GM13977 (cell line): ENCODE results near the gene NTN1.

Experiments used
- DNase-seq: peaks from one replicate; pipeline ENCODE4 v3.0.0; 2012; ENCODE audit warnings: low spot score
- in situ Hi-C: fragments of 300-500 bp; cut with MboI; formaldehyde crosslinking; loops from one replicate; pipeline ENCODE4 v1.12.0; 2022; ENCODE audit warnings: low sequenced_read_pairs, low pct_unique_long_range_greater_than_20kb, mixed read lengths, inconsistent platforms; ENCODE audit not compliant: unreplicated experiment
- TF ChIP-seq, protein P1 (sequence below): IDR thresholded peaks from 2 replicates; pipeline ENCODE4 v1.5.1; 2012; ENCODE audit warnings: mild to moderate bottlenecking, control low read depth; ENCODE audit not compliant: insufficient read depth; ENCODE audit errors: extremely low read depth, missing control alignments

NTN1 gene

DNA sequence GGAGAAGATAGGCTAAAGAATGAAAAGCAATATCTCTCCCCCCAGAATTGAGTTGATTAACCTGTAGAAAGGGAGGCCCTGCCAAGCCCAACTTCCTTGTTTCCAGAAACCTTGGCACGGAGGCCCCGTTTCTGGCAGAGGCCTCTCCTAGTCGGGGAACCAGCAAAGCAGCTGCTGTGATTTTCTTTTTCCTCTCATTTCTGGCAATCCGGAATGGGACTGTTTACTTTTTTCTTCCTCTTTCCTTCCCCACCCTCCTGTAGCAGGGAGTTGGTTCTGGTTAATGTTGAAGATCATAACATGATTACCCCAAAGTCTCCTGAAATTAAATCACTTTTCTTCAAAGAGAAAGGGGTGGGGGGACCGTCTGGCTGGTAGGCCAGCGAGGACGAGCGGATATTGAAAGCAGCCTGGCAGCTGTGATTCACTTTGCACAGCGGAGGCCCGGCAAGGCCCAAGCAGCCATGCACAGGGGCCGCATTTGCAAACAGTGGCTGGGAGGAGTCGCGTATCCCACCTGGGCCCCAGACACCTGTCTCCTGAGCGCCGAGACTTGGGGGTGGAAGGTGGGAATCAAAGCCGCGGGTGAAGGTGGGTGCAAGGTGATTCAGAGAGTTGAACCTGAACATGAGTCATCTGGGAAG is 51.5 kb downstream of the NTN1 start:
- TF ChIP-seq, protein P1, sequence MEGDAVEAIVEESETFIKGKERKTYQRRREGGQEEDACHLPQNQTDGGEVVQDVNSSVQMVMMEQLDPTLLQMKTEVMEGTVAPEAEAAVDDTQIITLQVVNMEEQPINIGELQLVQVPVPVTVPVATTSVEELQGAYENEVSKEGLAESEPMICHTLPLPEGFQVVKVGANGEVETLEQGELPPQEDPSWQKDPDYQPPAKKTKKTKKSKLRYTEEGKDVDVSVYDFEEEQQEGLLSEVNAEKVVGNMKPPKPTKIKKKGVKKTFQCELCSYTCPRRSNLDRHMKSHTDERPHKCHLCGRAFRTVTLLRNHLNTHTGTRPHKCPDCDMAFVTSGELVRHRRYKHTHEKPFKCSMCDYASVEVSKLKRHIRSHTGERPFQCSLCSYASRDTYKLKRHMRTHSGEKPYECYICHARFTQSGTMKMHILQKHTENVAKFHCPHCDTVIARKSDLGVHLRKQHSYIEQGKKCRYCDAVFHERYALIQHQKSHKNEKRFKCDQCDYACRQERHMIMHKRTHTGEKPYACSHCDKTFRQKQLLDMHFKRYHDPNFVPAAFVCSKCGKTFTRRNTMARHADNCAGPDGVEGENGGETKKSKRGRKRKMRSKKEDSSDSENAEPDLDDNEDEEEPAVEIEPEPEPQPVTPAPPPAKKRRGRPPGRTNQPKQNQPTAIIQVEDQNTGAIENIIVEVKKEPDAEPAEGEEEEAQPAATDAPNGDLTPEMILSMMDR, result no peak
- in situ Hi-C loops, result no loop called here

DNA sequence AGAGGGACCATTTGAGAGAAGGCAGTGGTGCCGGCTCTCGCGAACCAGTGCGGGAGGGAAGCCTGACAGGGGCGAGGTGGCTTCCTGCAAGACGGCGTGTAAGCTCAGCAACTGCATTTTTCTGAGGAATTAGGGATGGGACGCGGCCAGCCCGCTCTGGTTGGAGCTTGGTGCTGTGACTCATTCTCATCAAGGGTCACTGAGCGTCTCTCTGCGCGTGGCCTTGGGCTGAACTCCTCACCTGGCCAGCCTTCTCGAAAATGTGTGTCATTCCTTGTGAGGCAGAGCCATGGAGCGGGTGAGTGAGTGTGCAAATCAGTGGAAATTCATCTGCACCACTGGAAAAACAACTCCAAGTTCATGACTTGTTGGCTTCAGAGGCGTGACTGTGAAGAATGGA is 52.8 kb downstream of the NTN1 start:
- no peak for DNase-seq
- TF ChIP-seq, protein P1, result no peak
- in situ Hi-C loops, result no loop called here

More for the DNA sequence above, 51.5 kb downstream of the NTN1 start:
- no peak for DNase-seq

DNA sequence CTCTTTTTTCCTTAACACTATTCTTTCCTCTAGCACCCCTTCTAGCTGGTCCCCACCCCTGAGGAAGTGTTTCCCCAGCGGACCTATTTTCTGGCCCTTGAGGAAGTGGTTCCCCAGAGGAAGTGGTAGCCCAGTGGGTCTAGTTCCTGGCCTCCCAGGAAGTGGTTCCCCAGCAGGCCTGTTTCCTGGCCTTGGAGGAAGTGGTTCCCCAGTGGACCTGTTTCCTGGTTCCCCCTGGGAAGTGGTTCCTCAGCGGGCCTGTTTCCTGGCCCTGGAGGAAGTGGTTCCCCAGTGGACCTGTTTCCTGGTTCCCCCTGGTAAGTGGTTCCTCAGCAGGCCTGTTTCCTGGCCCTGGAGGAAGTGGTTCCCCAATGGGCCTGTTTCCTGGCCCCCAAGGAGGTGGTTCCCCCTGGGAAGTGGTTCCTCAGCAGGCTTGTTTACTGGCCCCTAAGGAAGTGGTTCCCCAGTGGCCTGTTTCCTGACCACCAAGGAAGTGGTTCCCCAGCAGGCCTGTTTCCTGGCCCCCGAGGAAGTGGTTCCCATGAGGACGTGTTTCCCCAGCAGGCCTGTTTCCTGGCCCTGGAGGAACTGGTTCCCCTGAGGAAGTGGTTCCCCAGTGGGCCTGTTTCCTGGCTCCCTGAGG is 58.3 kb downstream of the NTN1 start:
- DNase-seq, result no peak
- in situ Hi-C loops, result no loop called here
- TF ChIP-seq, protein P1, result no peak

DNA sequence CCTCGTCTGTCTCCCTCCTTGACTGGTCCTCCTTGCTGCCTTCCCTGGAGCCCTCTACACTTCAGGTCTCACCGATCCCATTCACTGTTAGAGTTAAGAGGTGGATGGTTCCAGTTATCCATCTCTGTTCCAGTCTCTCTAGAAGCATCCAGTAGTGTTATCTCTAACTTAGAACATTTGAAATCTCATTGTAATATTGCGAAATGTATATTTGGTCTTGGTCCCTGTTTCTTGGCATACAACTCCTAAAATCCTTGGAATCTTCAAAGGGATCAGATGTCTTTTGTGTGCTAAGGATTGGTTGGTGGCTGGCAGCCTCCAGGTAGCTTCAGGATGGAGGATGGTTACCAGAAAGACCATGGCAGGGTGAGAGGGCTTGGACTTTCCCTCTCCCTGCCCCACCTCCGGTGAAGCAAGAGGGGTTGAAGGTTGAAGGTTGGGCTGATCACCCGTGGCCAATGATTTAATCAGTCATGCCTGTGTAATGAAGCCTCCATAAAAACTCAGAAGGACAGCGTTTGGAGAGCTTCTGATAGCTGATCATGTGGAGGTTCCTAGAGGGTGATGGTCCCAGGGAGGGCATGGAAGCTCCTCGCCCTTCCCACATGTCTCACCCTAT is 59.1 kb downstream of the NTN1 start:
- TF ChIP-seq, protein P1, result no peak
- no peak for DNase-seq
- in situ Hi-C loops, result no loop called here

DNA sequence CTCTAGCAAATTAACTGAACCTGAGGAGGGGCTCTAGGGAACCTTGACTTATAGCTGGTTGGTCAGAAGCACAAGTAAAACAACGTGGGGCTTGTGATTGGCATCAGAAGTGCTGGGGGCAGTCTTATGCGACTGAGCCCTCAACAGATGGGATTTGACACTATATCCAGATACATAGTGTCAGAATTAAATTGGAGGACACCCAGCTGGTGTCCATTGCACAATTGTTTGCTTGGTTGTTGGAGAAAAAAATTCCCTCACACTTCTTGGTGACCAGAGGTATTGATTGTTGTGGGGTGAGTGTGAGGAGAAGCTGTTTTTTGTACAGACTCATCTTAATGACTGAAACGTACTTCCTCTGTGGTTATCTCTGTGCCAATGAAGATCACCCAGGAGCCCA is 59.7 kb downstream of the NTN1 start:
- in situ Hi-C loops, result no loop called here
- TF ChIP-seq, protein P1, result no peak
- no peak for DNase-seq

DNA sequence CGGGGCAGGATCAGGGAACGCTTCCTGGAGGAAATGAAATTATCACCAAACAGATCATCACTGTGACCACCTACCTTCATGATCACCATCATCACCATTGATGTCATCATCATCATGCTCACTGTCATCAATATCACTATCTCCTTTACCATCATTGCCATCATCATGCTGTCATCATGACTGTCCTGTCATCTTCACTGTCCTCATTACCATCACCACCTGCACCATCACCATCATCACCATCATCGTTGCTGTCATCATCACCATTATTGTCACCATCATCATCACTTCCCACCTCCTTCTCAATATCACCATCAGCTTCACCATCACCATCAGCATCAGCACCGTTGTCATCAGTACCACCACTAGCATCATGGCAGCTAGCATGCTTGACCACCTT is 65.3 kb downstream of the NTN1 start:
- TF ChIP-seq, protein P1, result no peak
- in situ Hi-C loops, result no loop called here
- DNase-seq, result no peak
